Measurements from ENCODE around the gene SMYD3.

Gene SMYD3

DNA sequence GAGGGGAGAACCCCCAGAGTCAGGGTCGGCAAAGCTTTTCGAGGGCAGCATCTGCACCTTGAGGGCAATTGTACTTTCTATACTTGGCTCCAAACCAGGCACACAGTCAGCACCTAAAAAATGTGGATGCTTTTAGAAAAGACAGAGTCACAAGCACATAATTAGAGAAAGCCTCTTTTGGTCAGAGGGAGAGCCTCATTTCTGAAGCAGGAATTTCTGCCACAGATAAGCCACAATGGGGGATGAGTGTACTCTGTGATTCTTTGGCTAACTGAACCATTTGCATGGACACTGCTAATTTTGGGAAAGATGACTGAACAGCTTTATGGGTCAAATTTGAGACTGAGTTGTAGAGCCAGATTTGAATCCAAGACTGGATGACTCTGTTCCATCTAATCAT is 716.6 kb downstream of the SMYD3 start:
- in situ Hi-C loops (cut with HindIII; ENCODE audit: low pct_ligation_motif_present, low sequenced_read_pairs), result no loop called here
- H3K36me3 ChIP-seq (replicated peaks), result no peaks in the 10 kb centered on the region
- H3K27ac ChIP-seq, result no peak overlapping the region
- no peak overlapping the region for H3K4me3 ChIP-seq (ENCODE audit: low read depth, low read length)
- H3K27me3 ChIP-seq (replicated peaks), result no peaks in the 10 kb centered on the region
- TF ChIP-seq CTCF (IDR thresholded peaks at IDR 0.05; ENCODE audit: low read depth, low read length, missing control alignments), result no peak
- peak; percentile 9 for DNase-seq

DNA sequence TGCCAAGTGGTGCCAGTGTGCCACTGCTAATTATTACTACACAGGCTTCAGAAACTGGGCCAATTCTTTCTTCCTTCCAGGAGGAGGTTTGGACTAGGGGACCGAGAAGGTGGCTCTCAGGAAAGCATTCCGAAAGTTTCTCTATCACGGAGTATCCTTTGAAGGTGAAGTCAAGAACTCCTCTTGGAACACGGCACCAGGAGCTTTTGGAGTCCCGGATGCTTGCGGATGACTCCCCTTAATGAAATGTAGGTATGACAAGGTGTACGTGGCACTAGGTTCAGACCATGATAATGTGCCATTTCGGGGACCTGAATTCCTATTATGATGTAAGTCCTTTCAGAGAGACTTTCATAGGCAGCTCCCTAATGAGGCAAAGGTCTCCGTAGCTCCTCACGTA is 718.2 kb downstream of the SMYD3 start:
- H3K36me3 ChIP-seq (replicated peaks), result no peaks in the 10 kb centered on the region
- no peak for DNase-seq
- no peaks in the 10 kb centered on the region for H3K27me3 ChIP-seq (replicated peaks)
- in situ Hi-C loops (cut with HindIII; ENCODE audit: low pct_ligation_motif_present, low sequenced_read_pairs), result no loop called here
- H3K27ac ChIP-seq, result no peak overlapping the region
- TF ChIP-seq CTCF (IDR thresholded peaks at IDR 0.05; ENCODE audit: low read depth, low read length, missing control alignments), result no peak
- no peak overlapping the region for H3K4me3 ChIP-seq (ENCODE audit: low read depth, low read length)

DNA sequence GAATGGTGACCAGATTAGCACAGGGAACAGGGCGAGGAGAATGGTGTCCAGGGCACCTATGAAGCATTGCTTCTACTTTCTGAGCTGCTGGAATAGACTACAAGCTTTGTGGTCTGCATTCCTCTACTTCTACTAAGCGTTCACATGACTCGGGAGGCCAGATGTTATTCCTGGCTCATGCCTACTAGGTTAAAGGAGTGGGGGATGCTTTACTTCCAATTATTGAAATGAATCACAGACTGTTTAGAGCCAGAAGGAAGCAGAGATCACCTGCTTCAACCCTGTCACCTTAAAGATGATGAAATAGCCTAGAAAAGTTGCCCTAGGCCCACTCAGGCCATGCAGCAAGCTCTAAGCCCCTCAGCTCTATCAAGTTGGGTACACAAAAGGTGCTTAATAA is 718.8 kb downstream of the SMYD3 start:
- peak; percentile 93 for DNase-seq

DNA sequence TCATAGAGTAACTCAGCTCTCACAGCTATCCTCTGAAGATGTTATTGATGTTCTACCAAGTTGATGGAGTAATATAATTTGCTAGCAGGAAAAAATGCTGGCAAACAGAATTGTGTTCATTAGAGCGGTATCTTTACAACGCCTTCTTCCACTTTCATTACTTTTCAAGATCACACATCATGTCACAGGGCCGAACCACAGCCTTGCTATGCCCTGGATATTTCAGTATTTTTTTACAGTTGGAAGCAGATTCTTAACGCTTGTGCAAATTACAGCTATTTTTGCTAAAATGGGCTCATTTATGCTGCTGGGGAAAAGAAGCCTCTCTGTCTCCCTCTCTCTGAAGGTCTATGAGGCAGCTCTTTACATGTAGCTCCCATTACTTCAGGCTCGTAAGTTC is 720.1 kb downstream of the SMYD3 start:
- TF ChIP-seq CTCF (IDR thresholded peaks at IDR 0.05; ENCODE audit: low read depth, low read length, missing control alignments), result no peak
- no peaks in the 10 kb centered on the region for H3K27me3 ChIP-seq (replicated peaks)
- in situ Hi-C loops (cut with HindIII; ENCODE audit: low pct_ligation_motif_present, low sequenced_read_pairs), result no loop called here
- DNase-seq, result no peak
- H3K36me3 ChIP-seq (replicated peaks), result no peaks in the 10 kb centered on the region
- H3K4me3 ChIP-seq (ENCODE audit: low read depth, low read length), result no peak overlapping the region
- no peak overlapping the region for H3K27ac ChIP-seq

More for the DNA sequence above, 718.8 kb downstream of the SMYD3 start:
- Histone ChIP-seq H3K36me3 (replicated peaks) (no peaks in the 10 kb centered on the region), H3K27me3 (replicated peaks) (no peaks in the 10 kb centered on the region), H3K27ac (peak overlapping the region; percentile 17), H3K4me3 (ENCODE audit: low read depth, low read length) (no peak overlapping the region)
- in situ Hi-C loops (cut with HindIII; ENCODE audit: low pct_ligation_motif_present, low sequenced_read_pairs), result no loop called here
- no peak for TF ChIP-seq CTCF (IDR thresholded peaks at IDR 0.05; ENCODE audit: low read depth, low read length, missing control alignments)

DNA sequence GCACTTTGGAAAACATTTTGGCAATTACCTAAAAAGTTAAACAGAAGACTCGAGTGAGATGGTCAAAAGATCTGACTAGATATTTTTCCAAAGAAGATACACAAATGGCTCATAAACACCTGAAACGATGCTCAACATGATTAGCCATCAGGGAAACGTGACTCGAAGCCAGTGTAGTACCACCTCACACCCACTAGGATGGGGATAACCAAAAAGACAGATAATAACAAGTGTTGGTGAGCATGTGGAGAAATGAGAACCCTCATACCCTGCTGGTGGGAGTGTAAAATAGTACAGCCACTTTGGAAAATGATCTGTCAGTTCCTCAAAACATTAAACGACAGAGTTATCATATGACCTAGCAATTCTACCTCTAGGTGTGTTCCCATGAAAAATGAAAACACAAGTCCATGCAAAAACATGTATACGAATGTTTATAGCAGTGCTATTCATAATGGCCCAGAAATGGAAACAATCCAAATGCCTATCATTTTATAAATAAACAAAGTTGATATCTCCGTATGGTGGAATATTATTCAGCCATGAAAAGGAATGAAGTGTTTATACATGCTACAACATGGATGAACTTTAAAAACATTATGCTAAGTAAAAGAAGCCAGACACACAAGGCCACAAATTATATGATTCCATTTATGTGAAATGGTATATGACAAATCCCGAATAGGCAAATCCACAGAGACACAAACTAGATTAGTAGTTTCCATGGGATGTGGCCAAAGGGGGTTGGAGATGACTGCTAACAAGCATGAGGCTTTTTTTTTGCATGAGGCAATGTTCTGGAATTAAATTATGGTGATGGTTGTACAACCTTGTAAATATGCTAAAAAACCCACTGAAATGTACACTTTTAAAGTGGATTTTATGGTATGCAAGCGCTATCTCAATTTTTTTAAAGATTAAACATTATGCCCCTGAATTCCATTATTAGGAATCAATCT is 727.0 kb downstream of the SMYD3 start:
- TF ChIP-seq CTCF (IDR thresholded peaks at IDR 0.05; ENCODE audit: low read depth, low read length, missing control alignments), result peak; percentile 33
- Histone ChIP-seq H3K27me3 (replicated peaks) (no peaks in the 10 kb centered on the region), H3K27ac (no peak overlapping the region), H3K4me3 (ENCODE audit: low read depth, low read length) (no peak overlapping the region), H3K36me3 (replicated peaks) (no peaks in the 10 kb centered on the region)
- in situ Hi-C loops (cut with HindIII; ENCODE audit: low pct_ligation_motif_present, low sequenced_read_pairs), result no loop called here
- no peak for DNase-seq
